NCI-H1105 (cell line): ENCODE data around the gene B3GALT6.
"Not testable (repeated sequence)": the region's sequence is repeated elsewhere in the genome, so short reads cannot be mapped to it uniquely, and the experiment has no call there.

ENCODE experiments used
- DNase-seq: peaks from one replicate; lab custom pipeline; 2025; lab: John Stamatoyannopoulos, UW

Gene B3GALT6

DNA sequence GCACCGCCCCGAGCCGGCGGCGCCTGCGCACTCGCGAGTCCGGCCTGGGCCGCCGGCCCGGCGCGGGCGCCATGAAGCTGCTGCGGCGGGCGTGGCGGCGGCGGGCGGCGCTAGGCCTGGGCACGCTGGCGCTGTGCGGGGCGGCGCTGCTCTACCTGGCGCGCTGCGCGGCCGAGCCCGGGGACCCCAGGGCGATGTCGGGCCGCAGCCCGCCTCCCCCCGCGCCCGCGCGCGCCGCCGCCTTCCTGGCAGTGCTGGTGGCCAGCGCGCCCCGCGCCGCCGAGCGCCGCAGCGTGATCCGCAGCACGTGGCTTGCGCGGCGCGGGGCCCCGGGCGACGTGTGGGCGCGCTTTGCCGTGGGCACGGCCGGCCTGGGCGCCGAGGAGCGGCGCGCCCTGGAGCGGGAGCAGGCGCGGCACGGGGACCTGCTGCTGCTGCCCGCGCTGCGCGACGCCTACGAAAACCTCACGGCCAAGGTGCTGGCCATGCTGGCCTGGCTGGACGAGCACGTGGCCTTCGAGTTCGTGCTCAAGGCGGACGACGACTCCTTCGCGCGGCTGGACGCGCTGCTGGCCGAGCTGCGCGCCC lies at the start of gene B3GALT6:
Gene B3GALT6 (plus strand): TSS at position 30 of the 588 bp plus-strand sequence. CDS start 42 bp downstream, at position 72.
- DNase-seq: no peak

DNA sequence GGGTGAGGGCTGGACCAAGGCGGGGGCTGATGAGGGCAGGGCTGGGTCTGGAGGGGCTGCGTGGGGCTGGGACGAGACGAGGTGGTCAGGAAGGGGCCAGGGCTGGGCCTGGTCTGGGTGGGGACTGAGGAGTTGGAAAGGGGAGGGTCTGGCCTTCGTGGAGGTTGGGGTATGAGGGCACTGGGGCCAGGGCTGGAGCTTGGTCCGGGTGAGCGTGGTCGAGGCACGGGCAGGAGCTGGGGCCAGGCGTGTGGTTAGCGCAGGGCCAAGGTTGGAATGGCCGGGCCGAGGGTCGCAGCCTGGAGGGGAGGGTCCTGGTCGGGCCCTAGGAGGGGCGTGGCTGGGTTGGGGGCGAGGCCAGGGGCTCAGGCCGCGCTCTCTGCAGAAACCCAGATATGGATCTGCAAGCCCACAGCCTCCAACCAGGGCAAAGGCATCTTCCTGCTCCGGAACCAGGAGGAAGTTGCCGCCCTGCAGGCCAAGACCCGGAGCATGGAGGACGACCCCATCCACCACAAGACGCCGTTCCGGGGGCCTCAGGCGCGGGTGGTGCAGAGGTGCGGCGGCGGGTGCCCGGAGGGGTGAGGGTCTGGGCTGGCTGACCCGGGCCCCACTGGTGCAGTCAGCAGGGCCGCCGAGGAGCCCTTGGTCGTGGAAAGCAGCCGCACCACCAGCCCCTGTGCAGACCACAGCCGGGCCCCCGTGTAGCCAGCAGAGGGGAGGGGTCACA lies 49.4 kb upstream of the B3GALT6 start:
- DNase-seq: no peak

DNA sequence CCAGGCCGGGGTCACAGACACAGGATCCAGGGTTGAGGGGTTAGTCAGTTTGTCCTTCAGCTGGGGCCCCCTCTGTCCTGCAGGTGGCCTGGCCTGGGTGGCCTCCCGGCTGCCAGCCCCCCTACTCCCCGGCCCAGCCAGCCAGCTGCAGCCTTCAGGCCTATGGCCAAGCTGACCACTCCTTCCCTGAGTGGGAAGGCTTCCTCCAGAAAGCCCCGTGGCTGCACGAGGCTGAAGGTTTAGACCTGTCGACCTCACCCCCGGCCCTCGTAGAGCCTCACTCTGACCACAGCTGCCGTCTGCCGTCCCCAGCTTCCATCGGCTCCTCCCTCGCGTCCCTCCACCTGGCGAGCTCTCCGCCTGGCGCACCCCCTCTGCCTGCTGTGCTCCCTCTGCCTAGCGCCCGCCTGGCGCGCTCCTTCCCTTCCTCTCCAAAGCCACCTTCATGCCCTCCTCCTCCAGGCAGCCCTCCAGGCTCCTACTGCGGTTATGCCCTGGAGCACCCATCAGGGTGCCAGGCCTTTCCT lies 48.8 kb upstream of the B3GALT6 start:
- DNase-seq: no peak

DNA sequence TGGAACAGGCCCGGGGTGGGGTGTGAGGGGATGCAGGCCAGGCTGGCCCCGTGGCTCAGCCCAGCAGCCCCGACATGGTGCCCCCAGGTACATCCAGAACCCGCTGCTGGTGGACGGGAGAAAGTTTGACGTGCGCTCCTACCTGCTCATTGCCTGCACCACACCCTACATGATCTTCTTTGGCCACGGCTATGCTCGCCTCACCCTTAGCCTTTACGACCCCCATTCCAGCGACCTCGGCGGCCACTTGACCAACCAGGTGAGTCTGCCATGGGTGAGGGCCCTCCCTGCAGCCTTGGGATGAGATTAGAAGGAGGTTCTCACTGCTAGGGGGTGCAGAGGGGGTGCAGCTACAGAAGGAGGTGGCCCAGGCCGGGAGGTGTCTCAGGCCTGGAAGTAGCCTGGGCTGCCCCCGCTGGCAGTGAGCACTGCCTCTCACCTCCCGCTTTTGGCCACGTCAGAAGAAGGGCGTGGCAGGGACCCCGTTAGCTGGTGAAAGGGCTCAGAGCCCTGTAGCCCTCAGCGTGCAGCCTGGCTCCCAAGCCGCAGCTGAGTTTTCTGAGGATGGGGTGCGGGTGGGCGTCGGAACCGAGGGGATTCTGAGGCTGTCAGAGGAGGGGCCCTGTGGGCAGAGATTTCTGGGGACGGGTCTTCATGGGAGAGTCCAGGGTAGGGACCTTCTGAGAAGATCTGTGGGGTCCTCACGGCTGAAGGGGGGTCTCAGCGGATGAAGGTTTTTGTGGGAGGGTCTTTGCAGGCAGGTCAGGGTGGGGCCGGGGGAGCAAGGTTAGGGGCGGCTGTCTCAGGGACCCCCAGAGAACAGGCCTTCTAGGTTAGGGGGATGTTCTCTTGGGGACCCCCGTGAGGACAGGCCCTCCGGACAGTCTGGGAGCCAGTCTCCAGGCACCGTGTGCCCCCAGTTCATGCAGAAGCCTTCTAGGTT lies 47.9 kb upstream of the B3GALT6 start:
- DNase-seq: no peak

DNA sequence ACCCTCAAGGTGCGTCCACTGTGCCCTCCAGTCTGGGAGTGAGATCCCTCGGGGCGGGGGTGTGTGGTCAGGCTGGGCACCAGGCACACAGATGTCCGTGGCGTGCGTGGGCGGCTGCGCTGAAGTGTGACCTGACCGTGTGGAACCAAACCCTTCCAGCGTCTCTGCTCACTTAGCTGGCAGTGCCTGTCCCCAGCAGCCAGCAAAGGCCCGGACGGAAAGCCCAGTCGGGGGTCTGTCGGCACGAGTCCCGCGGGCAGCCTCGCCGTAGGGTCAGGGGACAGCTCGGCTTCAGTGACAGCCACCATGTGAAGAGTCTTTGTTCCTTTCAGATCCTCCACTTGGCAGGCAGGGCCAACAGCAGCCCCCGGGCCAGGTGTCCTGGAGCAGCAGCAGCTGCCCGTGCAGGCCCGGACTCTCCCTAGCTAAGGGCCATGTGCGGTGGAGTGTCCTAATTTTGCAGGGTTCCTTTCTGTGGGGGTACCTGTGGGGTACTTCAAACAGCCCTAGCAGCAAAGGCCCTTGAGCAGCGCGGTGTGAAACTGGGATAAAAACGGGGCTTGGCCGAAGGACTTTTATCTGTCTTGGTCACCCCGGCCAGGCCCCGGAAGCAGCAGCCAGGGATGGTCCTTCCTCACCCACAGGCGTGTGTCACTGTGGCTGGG lies 46.8 kb upstream of the B3GALT6 start:
- no peak for DNase-seq

DNA sequence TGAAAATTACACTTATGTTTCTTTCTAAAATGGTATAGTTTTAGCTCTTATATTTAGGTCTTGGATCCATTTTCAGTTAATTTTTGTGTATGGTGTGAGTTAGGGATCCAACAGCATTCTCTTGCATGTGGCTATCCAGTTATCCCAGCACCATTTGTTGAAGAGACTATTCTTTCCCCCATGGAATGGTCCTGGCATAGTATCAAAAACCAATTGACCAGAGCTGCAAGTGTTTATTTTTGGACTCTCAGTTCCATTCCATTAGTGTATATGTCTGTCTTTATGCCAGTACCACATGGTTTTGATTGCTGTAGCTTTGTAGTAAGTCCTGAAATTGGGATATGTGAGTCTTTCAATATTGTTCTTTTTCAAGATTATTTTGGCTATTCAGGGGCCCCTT lies 44.1 kb upstream of the B3GALT6 start:
- DNase-seq: no peak

DNA sequence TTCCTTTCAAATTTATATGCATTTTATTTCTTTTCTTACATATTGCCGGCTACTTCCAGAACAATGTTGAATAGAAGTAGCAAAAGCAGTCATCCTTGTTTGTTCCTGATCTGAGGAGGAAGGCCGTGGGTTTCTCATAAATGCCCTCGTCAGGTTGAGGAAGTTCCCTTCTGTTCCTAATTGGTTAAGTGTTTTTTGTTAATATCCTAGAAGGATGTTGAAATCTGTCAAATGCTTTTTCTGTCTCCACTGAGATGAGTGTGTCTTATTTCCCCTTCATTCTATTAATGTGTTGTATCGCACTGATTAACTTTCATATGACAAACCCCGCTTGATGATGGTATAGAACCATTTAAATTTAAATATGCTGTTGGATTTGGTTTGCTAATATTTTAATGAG lies 42.9 kb upstream of the B3GALT6 start:
- DNase-seq: no peak

DNA sequence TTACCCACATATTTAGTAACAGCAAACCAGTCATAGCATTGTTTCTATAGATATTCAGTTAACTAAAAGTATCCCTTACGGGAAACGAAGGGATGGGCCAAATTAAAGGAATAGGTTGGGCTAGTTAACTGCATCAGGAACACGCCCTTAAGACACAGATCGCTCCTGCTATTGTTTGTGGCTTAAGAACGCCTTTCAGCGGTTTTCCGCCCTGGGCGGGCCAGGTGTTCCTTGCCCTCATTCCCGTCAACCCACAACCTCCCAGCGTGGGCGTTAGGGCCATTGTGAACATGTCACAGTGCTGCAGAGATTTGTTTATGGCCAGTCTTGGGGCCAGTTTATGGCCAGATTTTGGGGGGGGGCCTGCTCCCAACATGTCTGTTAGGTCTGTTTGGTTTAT lies 40.3 kb upstream of the B3GALT6 start:
- no peak for DNase-seq

DNA sequence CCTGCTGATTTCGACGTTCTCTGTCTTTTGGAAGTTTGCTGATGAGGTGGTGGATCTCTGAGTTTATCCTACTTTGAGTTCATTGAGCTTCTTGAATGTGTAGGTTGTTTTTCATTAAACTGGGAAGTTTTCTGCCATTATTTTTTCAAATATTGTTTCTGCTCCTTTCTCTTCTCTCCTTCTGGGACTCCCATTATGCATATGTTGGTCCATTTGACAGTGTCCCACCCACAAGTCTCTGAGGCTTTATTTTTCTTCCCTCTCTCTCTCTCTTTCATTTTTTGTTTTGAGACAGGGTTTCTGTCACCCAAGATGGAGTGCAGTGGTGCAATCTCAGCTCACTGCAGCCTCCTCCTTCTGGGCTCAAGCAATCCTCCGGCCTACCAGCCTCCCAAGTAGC lies 37.3 kb upstream of the B3GALT6 start:
- DNase-seq: no peak

DNA sequence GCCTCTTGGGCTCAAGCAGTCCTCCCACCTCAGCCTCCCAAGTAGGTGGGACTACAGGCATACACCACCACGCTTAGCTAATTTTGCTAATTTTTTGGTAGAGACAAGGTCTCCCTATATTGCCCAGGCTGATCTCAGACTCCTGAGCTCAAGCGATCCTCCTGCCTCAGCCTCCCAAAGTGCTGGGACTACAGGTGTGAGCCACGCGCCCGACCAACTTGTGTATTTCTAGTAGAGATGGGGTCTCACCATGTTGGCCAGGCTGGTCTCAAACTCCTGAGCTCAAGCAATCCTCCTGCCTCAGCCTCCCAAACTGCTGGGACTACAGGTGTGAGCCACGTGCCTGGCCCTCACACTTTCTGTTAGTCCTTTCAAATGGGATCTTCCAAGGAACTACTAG lies 36.3 kb upstream of the B3GALT6 start:
- not testable (repeated sequence) for DNase-seq

DNA sequence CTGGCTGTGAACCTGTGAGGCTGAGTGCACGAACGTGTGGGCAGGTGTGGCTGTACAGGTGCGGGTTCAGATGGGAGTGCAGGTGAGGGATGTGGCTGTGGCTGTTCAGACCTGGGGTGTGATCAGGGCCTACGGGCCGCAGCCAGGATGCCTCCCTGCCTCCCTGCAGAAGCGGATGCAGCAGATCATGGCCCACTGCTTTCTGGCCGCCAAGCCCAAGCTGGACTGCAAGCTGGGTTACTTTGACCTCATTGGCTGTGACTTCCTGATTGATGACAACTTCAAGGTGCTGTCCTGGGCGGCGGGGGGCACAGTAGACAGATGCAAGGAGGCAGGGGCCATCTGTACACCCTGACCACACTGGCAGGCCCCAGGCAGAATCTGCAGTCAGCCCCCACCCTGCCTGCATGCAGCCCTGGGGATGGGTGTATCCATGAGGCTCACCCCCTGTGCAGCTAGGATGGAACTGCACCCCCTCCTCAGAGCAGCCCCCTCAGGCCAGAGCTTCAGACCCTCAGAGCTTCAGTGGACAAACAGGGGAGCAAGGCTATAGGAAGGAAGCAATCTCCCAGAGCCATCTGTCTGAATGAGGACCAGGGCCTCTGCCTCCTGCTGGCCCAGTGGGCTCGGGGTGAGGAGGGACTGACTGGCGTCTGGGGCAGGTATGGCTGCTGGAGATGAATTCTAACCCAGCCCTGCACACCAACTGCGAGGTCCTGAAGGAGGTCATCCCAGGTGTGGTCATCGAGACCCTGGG lies 35.4 kb upstream of the B3GALT6 start:
- no peak for DNase-seq

DNA sequence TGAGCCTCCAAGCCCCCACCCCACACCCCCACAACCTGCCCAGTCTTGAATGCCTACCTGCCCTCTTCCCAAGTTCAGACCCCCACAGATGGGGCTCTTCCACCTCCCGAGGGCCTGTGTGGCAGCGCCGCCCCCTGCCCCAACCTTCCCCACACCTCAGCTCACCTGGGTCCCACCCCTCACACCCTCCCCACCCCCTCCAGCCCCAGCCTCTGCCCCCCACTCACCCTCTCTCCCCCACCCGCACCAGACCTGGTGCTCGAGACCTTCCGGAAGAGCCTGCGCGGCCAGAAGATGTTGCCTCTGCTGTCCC lies 34.9 kb upstream of the B3GALT6 start:
- no peak for DNase-seq

DNA sequence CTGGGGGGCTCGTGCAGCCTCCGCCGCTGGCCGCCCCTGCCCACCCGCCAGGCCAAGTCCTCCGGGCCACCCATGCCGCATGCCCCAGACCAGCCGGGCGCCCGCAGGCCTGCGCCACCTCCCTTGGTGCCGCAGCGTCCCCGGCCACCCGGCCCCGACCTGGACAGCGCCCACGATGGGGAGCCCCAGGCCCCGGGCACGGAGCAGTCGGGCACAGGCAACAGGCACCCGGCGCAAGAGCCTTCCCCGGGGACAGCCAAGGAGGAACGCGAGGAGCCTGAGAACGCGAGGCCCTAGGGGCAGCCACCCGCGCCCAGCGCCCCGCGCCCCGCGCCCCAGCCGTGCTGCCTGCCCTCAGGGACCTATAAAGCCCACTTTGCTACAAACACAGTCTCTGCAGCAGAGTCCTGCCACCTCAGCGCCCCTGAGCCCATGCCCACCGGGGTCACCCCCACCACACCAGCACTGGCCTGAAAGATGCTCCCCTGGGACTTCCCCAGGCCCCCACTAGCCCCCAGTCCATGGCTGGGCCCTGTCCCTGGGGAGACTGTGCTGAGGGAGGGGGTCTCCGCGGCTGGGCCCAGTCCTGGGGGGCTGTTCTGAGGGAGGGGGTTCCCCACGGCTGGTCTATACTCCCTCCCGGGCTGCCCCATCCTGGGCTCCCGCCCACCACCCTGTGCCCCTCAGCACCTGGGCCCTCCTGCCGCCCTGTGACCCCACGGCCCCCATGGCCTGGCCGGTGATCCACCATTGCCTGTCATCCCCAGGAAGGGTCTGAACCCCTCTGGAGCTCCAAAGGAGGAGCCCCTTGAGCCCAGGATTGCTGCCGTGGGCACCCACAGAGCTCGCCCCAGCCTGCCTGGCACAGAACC lies 34.2 kb upstream of the B3GALT6 start:
- no peak for DNase-seq

DNA sequence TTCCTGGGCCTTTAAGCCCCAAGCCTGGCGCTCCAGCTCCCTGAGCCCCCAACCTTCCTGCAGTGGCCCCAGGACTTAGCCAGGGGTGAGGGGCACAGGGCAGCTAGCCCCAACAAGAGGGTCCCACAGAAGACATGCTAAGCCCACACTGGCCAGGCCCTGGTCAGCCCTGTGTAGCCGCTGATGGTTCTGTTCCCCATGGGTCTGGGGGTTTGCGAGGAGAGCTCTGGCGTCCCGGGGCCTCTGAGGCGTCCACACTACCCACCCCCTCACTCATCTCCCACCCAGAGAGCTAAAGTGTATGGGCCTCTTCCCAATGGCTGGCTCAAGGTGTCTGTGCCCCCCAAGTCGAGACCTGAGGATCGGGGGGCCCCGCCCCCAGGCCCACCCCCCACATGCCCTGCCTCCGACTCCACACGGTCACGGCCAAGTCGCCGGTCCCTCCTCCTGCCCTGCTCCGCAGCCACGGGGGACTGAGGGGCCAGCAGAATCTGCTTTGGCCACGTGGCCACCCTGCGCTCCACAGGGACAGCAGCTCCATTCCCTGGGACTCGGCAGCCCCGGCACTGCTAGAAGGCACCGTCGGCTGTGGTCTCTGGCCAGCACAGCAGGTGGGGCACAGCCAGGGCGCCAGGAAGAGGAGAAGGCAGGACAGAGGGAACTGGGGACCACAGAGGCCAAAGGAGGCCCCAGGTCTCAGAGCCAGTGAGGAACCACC lies 33.5 kb upstream of the B3GALT6 start:
- DNase-seq: no peak

DNA sequence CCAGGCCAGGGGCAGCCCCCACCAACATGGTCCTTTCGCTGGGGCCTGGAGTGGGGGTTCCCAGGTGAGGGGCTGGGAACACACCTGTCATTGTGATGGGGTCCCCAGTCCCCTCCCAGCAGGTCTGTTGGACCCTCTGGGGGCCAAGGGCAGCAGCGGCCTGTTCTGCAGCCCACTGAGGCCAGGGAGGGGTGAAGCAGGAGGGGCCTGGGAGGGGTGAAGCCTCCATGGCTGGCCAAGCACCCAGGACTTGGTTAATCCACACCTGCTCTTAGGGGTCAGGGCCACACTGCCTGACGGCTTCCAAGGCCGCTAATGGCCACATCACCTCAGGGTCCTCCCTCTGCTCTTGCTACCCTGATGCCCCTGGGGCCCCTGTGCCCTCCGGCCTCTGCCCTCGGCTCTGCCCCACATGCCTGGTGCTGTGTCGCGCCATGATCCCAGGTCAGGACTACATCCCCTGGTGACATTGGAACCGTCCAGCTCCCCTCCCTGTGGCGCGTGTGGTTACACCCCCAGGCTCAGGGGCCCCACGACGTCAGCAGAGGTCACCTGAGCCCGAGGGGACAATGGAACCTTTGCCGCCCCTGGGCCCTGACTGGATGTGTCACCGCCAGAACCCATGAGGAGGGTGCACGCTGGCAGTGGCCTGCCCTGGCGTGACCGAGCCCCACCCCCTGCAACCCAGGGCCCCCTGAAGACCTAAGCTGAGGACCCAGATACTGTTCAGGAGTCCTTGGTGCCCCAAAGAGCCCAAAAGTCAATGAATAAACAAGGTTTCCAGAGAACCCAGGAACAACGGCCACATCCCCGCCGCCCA lies 32.7 kb upstream of the B3GALT6 start:
- no peak for DNase-seq

DNA sequence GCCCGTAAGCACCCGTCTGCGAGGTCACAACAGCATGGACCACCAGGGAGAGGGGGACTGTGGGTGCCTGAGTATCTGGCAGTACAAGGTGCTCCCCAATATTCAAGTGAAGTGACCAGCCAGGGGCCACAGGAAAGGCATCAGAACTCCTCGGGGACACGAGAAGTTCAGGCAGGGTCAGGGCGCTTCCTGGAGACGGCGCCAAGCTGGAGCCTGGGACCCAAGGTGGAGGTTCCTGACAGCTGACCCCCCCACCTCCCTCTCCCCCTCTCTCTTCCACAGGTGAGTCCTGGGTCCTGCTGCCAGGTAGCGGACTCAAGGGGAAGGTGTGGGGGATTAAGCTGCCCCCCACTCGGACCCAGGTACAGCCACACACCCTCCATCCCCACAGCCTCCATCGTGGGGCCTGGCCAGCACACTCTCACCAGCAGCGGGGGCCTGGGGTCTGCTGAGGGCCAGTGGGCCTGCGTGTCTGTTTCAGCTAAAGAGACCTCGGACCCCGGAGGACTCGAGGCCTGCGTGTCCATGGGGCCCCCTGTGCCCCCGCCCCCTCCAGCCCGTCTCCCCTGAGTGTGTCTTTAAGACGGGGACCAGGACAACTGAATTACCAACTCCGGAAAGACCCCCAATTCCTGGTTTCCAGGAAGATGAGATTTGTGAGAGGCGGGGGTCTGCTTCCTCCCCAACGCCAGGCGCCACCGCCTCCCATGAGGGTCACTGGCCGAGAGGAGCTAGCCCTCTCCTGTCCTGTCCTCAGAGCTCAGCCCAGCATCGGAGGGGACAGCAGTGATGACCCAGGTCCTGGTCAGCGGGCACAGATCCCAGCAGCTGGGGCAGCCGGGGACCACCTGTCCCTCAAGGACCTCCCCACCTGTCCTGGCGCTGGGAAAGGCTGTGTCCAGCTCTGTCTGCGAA lies 31.8 kb upstream of the B3GALT6 start:
- DNase-seq: no peak

DNA sequence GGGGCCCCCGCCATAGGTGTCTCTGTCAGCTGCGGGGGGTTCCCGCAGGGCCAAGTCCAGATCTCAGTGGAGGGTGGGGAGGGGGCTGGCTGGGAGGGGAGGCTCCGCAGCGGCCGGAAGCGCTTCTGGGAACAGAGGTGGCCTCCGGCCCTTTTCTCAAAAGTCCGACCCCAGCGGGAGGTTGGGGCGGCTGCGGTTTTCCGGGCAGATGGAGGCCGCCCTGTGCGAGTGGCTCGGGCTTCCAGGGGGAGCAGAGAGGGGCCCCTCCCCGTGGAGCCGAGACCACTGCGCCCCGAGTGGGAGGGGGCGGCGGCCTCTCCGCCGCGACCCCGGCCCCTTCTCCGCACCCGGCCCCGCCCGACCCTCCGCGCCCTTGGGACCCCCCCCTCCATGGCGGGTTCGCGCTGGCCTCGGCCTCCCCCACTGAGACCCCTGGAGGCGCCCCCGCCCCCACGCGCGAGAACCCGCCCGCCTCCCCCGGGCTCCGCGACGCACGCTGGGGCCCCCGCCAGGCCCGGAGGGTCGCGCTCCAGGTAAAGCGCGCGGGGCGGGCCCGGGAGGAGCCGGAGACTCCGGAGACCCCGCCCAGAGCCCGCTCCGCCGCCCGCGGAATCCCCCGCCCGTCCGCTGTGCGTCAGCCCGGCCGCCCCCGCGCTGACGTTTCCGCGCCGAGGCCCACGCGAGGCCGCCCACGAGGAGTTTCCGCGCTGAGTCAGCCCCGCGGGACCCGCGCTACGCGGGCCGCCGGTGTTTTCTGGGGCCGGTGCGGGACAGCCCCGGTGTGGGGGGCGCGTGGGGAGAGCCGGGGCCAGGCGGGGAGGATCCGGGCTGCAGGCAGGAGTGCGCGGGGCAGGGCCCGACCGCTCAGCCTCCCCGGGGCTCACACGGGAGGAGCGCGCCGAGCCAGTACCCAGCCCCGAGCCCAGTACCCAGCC lies 30.9 kb upstream of the B3GALT6 start:
- peak; percentile 23 for DNase-seq
